HepG2 (cell line): ENCODE results near the gene HOXA6. TPM values are rescaled to one million over a fixed set of nuclear protein-coding genes. Genes with fewer than 3 reads are reported as not detected.

Experiments
- FOXO4 ChIP-seq: sonication (generic); formaldehyde crosslinking; conservative IDR thresholded peaks from 2 replicates; pipeline ENCODE4 v1.8.1; 2023; ENCODE audit warnings: missing genetic modification reagents
- KDM6A ChIP-seq: IDR thresholded peaks from 2 replicates; pipeline ENCODE4 v1.6.1; 2016; ENCODE audit warnings: low read depth
- MXD1 ChIP-seq: sonication (generic); formaldehyde crosslinking; IDR thresholded peaks from 2 replicates; pipeline ENCODE4 v1.4.0; 2020; ENCODE audit warnings: mild to moderate bottlenecking, missing genetic modification reagents
- RARA ChIP-seq: IDR thresholded peaks from 2 replicates; pipeline ENCODE4 v1.6.1; 2016; ENCODE audit warnings: missing genetic modification reagents, missing compliant biosample characterization
- SMAD3 ChIP-seq: sonication (generic); formaldehyde crosslinking; IDR thresholded peaks from 2 replicates; pipeline ENCODE4 v1.4.0; 2020; ENCODE audit warnings: missing genetic modification reagents
- SMC3 ChIP-seq: IDR thresholded peaks from 2 replicates; pipeline ENCODE4 v1.6.1; 2011; ENCODE audit warnings: low read length, improper control_type of control experiment
- TERF1 ChIP-seq: sonication (generic); formaldehyde crosslinking; IDR thresholded peaks from 2 replicates; pipeline ENCODE4 v1.8.0; 2022; ENCODE audit warnings: mild to moderate bottlenecking, missing genetic modification reagents, moderate library complexity
- ZBTB7B ChIP-seq: sonication (generic); formaldehyde crosslinking; IDR thresholded peaks from 2 replicates; pipeline ENCODE4 v1.4.0; 2020; ENCODE audit warnings: missing genetic modification reagents
- ZNF121 ChIP-seq: sonication (generic); formaldehyde crosslinking; IDR thresholded peaks from 2 replicates; pipeline ENCODE4 v1.5.0; 2020; ENCODE audit warnings: mild to moderate bottlenecking, missing genetic modification reagents
- ZNF432 ChIP-seq: sonication (generic); formaldehyde crosslinking; IDR thresholded peaks from 2 replicates; pipeline ENCODE4 v1.5.0; 2020; ENCODE audit warnings: missing genetic modification reagents, mild to moderate bottlenecking, borderline replicate concordance
- polyA plus RNA-seq, 8 experiments: library from polyadenylated mRNA; depleted of rRNA in 3 of 8; stranded (reverse) in 7 of 8; unstranded in 1 of 8; fragments of >200 nt; fragmentation: Illumina TruSeq in 4 of 8; extraction: Trizol in 4 of 8; gene quantifications; 2 replicates each; pipeline versions ENCODE4 v1.2.1 to v1.2.3, GENCODE V29; 2011 to 2016; ENCODE audit warnings: low read depth in 4 of 8, missing spikeins in 1 of 8, mixed read lengths in 1 of 8; ENCODE audit not compliant: insufficient read depth in 1 of 8
- total RNA-seq, 5 experiments: library from RNA; depleted of rRNA; stranded (reverse); fragments of >200 nt; fragmentation: Illumina TruSeq; extraction: Trizol; gene quantifications; 2 replicates each; pipeline ENCODE4 v1.2.3, GENCODE V29; 2016; ENCODE audit warnings: low read depth in 1 of 5
- TF ChIP-seq, protein P1 (sequence below): sonication (generic); formaldehyde crosslinking; IDR thresholded peaks from 2 replicates; pipeline ENCODE4 v1.8.1; 2022; ENCODE audit warnings: low read depth, mild to moderate bottlenecking, missing genetic modification reagents

Gene HOXA6
- total and polyA plus RNA-seq, 2 of the 13 experiments (the other 11 are each of a cell fraction or from before 2014, with no cell fraction given), result 1.3 to 1.5 TPM

GRCh38 chr7:27178366-27178765, 30.8 kb upstream of the HOXA6 start (continued):
- TF ChIP-seq MXD1, result no peak
- TF ChIP-seq KDM6A (CRISPR knock-in tag), result no peak
- no peak for TF ChIP-seq ZNF432
- no peak for TF ChIP-seq FOXO4
- TF ChIP-seq, protein P1, sequence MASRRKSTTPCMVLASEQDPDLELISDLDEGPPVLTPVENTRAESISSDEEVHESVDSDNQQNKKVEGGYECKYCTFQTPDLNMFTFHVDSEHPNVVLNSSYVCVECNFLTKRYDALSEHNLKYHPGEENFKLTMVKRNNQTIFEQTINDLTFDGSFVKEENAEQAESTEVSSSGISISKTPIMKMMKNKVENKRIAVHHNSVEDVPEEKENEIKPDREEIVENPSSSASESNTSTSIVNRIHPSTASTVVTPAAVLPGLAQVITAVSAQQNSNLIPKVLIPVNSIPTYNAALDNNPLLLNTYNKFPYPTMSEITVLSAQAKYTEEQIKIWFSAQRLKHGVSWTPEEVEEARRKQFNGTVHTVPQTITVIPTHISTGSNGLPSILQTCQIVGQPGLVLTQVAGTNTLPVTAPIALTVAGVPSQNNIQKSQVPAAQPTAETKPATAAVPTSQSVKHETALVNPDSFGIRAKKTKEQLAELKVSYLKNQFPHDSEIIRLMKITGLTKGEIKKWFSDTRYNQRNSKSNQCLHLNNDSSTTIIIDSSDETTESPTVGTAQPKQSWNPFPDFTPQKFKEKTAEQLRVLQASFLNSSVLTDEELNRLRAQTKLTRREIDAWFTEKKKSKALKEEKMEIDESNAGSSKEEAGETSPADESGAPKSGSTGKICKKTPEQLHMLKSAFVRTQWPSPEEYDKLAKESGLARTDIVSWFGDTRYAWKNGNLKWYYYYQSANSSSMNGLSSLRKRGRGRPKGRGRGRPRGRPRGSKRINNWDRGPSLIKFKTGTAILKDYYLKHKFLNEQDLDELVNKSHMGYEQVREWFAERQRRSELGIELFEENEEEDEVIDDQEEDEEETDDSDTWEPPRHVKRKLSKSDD (CRISPR knock-in tag), result no peak
- TF ChIP-seq SMC3, result no peak
- TF ChIP-seq TERF1 (CRISPR knock-in tag), result no peak
- TF ChIP-seq RARA, result no peak
- TF ChIP-seq SMAD3 (CRISPR knock-in tag), result no peak
- TF ChIP-seq ZBTB7B (CRISPR knock-in tag), result no peak
- TF ChIP-seq ZNF121 (CRISPR knock-in tag), result no peak
